Cortex of kidney (tissue), 1 donor: ENCODE results near the gene VAMP5.
"Not testable (repeated sequence)": the region's sequence is repeated elsewhere in the genome, so short reads cannot be mapped to it uniquely, and the experiment has no call there.

Source experiments
- DNase-seq: peaks from one replicate; lab custom pipeline; 2025; lab: John Stamatoyannopoulos, UW

The VAMP5 gene

DNA sequence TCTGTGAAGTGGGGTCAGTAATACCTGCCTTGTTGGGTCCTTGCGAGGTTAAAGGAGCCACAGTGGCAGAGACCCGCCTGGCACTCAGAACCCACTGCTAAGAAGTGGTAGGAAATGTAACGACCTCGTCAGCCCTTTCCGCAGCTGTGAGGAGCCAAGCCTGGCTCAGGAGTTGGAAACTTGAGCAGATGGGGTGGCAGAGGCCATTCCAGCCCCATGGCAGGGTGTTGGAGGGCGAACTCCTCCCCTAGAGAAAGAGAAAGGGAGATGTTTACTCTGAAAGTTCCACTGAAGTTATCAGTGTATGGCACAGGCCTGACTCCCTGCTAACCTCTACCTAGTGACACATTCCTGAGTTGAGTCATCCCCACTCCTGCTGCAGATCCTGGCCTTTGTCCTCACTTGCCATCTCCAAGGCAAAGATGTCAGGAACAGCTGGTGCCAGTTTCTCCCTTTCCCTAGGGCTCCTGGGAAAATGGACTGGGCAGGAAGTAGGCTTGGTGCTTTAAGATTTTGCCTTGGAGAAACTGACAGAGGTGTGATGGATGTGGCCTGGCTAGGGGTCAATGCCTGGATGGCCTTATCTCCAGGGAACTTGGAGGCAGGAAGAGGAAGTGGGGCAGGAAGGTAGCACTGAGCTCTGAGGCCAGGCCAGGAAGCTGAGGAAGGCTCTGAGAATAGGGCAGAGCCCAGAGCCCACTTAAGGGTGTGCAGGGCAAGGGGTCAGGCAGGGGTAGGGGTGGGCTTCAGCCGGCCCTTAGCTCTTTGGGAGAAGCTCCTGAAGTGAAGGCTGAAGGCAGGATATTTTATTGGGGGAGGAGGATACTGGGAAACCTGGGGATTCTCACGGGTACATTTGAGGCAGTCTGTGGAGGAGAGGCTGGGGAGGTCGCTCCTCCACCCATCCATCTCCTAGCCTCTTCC is 888 bp downstream of the VAMP5 start:
- DNase-seq: no peak

DNA sequence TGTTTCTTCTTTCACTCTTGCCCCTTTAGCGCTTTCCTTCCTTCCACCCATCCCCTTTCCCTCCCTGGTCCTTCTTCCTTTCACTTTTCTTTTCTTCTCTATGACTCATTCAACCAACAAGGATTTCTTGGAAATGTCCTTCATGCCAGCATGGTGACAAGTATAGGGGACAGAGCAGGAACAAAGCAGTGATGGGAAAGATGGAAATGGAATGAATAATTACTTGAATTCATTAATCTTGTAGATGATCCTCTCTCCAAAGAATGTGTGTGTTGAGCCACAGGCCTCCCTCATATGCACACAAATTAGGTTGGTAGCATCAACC is 1.5 kb downstream of the VAMP5 start:
- no peak for DNase-seq

GRCh38 chr2:85588236-85588635 is 4.0 kb downstream of the VAMP5 start:
- no peak for DNase-seq

GRCh38 chr2:85588645-85589044 is 4.4 kb downstream of the VAMP5 start:
- no peak for DNase-seq

GRCh38 chr2:85589181-85589580 is 5.0 kb downstream of the VAMP5 start:
- DNase-seq: no peak

- no peak for DNase-seq
Measured at GRCh38 chr2:85589982-85590791, 6.0 kb downstream of the VAMP5 start.

DNA sequence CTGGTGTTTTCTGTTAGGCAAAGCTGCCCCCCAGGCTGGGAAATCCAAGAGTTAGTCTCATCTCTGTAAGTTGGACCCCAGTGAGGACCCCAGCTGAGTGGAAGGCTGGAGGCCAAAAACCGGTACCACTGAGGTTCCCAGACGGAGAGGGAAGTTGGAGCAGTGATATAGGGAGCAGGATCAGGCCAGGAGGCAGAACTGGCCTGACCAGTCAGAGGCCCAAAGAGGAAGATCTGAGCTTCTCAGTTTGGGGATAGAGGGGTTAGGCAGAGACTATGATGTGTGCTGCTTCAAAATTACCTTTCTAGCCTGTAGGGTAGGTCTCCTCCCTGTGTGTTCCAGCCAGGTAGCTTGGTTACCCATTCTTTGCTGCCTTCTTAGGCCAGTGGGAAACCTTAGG is 6.7 kb downstream of the VAMP5 start:
- no peak for DNase-seq

- no peak for DNase-seq
Measured at GRCh38 chr2:85591563-85591962, 7.3 kb downstream of the VAMP5 start.

DNA sequence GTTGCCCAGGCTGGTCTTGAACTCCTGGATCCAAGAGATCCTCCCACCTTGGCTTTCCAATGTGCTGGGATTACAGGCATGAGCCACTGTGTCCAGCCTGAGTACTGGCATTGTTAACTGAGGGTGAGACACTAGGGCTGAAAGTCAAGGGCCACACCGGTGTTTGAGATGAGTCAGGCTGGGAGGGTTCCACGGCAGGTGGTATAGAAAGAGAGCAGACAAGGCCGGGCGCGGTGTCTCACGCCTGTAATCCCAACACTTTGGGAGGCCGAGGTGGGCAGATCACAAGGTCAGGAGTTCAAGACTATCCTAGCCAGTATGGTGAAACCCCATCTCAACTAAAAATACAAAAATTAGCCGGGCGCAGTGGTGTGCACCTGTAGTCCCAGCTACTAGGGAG is 8.1 kb downstream of the VAMP5 start:
- DNase-seq: not testable (repeated sequence)

GRCh38 chr2:85593023-85593422 is 8.8 kb downstream of the VAMP5 start:
- no peak for DNase-seq

DNA sequence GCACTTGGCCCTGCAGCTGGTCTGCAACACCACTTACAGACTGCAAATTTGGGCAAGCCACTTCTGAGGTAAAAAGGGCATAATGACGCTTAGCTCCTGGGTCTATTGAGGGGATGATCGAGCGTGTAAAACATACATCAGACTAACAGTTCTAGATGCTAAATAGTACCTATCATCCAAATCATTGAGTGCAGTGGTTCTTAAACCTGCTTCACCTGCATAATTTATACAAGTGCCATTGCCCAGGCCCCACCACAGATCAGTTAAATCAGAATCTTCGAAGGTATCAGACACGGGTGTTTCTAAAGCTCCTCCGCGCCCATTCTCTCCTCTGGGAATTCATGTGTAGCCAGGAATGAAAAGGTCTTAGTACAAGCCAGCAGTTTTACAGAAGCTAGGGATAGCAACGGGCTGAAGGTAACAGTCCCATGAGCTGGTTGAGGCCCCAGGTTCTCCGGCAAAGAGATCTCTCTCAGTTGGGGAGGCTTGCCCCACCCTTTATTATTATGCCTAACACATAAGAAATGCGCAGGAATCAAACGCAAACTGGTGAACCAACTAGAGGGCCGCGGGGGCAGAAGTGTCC is 10.6 kb downstream of the VAMP5 start:
- no peak for DNase-seq

DNA sequence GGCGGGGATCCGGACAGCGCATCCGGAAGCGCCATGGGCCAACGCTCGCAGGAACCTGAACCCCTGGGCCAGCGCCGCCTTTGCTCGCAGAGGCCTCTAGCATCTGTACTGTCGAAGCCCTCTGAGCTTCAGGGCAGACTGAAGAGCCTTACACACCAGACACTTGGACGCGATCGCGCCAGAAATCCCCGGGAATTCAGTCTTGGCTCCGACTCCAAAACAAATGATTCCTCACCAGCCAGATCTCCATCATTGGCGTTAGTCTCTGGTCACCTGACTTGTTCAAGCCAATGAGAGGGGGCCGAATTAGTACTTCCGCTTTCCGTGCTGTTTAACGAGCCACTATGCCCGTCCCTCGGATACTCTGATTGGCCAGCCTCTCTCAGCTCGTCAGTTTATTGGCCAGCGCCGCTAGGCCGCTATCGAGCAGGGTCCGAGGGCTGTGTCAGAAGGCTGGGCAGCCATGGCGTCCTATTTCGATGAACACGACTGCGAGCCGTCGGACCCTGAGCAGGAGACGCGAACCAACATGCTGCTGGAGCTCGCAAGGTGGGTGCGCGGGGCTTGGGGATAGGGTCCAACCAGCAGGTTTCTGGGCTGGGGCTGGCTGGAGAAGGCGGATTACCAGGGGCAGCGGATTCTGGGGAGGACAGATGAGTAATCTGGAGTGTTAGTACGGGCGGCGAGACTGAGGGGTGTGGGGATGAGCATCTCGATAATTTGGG is 11.2 kb downstream of the VAMP5 start, which contains the start of gene RNF181:
Gene RNF181, plus strand, starts transcription at position 445 of the 725 bp plus-strand sequence. Its CDS starts 19 bp downstream, at position 464.
- no peak for DNase-seq

GRCh38 chr2:85596026-85596333 is 11.7 kb downstream of the VAMP5 start:
- DNase-seq: no peak

GRCh38 chr2:85596486-85597143 is 12.4 kb downstream of the VAMP5 start:
- no peak for DNase-seq

DNA sequence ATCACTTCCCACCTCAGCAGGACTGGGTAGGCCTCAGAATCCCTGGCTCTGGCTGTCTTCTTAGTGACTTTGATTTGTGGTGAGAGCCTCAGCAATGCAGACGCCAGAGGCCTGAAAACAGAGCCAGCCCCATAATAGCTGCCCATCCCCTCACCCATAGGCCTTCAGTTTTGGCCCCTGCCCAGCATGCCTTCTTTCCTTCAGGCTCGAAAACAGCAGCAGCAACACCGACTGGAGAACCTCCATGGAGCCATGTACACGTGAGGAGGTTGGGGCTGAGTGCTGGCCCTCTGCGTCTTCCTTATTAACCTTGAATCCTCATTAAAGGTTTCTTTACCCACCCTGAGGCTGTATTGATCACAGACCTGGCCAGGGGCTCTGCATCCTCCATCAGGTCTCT is 13.0 kb downstream of the VAMP5 start:
- DNase-seq: no peak

DNA sequence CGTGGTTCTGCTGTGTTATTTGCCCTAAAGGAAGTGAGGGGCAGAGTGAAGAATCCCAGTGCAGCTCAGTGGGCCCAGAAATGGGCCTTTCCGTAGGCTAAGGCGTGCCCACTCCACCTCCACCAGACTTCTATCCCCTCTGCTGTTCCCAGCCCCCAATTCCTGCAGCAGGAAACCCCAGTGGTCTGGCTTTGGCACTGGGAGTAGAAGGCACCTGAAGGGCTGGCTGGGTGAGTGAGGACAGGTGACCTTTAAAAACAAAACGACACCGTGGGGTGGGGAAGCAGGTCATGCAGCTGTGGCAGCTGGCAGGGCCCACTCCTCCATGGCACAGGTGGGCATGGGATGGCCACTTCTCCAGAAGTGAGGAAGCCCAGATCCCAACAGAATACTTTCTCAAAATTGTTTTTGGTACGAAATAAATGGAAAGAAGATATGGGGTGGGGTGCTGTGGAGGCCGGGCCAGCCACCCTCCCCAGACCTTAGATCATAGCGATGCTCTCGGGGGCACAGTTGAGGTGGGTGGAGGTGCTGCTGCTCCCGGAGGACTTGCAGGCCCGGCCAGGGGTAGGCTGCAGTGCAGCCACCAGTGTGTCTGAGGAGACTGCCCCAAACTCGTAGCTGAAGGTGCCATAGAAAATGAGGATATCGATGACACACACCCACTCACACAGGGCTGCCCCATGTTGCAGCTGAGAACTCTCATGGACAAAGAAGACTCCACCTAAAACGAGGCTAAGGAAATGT is 14.5 kb downstream of the VAMP5 start:
- no peak for DNase-seq

DNA sequence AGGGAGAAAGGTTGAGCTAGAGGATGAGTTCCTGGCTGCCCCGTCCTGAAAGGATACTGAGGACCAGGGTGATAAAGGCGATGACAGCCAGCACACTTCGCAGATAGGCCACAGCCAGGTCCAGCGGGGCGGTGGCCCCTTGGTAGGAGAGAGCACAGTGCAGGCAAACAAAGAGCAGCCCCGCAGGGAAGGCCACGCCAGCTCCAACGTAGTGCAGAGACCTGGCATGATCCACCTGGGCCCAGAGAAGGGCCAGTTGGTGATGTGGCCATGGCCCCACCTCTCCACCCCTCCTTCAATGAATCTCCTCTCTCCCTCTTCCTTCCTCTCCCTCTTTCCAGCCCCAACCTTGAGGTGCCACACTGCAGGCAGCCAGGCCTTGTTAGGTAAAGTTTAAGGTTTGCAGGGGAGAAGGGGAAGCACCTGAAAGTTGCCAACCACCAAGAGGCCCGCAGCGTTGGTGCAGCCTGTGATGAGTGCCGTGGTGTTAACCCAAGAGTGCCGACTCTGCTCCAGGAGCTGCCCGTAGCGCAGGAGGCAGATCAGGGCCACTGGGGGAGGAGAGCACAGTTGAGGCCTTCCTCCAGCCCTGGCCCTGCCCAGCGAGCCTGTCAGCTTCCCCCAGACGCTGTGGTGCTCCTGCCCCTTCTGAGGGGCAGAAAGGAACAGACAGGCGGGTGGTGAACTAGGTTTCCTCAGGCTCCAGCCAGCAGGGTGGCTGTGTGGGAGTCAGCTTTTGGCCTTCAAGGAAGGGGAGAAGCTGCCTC is 15.4 kb downstream of the VAMP5 start:
- no peak for DNase-seq

DNA sequence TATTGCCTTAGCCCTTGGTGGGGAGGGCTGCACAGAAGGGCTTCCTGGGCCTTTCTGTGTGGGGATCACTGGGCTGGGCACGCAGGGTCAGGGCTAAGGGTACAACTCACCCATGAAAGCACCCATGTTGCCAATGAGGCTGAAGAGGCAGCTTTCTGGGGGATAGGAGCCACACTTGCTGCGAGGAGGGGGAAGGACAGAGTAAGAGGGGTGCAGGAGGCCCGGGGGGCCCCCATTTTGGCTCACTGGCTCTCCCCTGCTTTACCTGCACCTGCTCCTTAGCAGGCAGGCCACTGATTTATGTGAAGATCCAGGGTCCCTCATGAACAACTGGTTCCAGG is 16.0 kb downstream of the VAMP5 start:
- DNase-seq: no peak

- DNase-seq: no peak
Measured at GRCh38 chr2:85600951-85601770, 16.9 kb downstream of the VAMP5 start.
